Measurements from ENCODE around the gene MED25.

DNA sequence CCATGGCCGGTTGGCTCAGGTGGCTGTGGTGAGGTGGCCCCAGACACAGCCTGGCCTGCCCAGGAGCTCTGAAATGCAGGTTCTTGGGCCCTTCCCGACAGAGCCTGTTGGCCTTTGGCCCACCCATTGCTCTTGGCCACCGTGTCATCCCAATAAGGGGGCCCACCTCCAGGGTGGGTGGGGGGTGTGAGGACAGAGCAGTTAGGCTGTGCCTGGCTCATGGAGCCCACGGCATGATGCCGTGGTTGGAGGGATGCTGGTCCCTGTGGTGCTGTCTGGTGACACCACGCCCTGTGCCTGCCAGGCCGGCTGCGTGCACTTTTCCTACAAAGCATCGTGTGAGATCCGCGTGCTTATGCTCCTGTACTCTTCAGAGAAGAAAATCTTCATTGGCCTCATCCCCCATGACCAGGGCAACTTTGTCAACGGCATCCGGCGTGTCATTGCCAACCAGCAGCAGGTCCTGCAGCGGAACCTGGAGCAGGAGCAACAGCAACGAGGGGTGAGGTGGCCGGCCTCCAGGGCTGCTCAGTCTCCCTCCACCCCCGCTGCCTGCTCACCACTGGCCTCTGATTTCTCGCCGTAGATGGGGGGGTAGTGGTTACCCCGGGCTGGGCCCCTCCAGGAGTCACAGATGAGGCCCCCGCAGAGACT lies 41.7 kb downstream of the MED25 start:
- TF ChIP-seq, protein P1, sequence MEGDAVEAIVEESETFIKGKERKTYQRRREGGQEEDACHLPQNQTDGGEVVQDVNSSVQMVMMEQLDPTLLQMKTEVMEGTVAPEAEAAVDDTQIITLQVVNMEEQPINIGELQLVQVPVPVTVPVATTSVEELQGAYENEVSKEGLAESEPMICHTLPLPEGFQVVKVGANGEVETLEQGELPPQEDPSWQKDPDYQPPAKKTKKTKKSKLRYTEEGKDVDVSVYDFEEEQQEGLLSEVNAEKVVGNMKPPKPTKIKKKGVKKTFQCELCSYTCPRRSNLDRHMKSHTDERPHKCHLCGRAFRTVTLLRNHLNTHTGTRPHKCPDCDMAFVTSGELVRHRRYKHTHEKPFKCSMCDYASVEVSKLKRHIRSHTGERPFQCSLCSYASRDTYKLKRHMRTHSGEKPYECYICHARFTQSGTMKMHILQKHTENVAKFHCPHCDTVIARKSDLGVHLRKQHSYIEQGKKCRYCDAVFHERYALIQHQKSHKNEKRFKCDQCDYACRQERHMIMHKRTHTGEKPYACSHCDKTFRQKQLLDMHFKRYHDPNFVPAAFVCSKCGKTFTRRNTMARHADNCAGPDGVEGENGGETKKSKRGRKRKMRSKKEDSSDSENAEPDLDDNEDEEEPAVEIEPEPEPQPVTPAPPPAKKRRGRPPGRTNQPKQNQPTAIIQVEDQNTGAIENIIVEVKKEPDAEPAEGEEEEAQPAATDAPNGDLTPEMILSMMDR (IDR thresholded peaks at IDR 0.05), result no peak
- no peak for TF ChIP-seq POLR2A (IDR thresholded peaks at IDR 0.05)

All from Peyer's patch (tissue), 4 donors.